ENCODE measurements around the gene LDLR. TPM values are rescaled to one million over a fixed set of nuclear protein-coding genes. Genes with fewer than 3 reads are reported as not detected.

The LDLR gene
- total RNA-seq, 2 donors from 2014 or later = 61.0 to 101 TPM

DNA sequence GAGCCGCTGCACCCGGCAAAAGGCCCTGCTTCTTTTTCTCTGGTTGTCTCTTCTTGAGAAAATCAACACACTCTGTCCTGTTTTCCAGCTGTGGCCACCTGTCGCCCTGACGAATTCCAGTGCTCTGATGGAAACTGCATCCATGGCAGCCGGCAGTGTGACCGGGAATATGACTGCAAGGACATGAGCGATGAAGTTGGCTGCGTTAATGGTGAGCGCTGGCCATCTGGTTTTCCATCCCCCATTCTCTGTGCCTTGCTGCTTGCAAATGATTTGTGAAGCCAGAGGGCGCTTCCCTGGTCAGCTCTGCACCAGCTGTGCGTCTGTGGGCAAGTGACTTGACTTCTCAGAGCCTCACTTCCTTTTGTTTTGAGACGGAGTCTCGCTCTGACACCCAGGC is 17.2 kb downstream of the LDLR start:
- 95 to 97% methylated on average over 13 of the region's 13 CpGs for WGBS, 2 experiments (ENCODE audit: insufficient coverage in 1 of 2, insufficient read length in 1 of 2)
- Histone ChIP-seq H3K27me3 (ENCODE audit: control insufficient read depth, insufficient read depth, low read length, poor library complexity, severe bottlenecking) (no peaks in the 10 kb centered on the region), H3K4me3 (ENCODE audit: low read length) (no peak overlapping the region), H3K9me3 (ENCODE audit: control insufficient read depth, low read length) (no peaks in the 10 kb centered on the region), H3K36me3 (ENCODE audit: control insufficient read depth, insufficient read depth, low read length) (peaks cover 87% of the 10 kb centered on the region), H3K9ac (ENCODE audit: extremely low read depth, low read length, poor library complexity, severe bottlenecking) (no peak overlapping the region), H3K4me1 (ENCODE audit: control insufficient read depth, insufficient read depth, low read length) (no peaks in the 10 kb centered on the region), H3K27ac (ENCODE audit: low read depth, low read length) (no peak overlapping the region)
- no peaks in the 10 kb centered on the region for H3K27me3 Mint-ChIP-seq (ENCODE audit: insufficient read depth)
- H3K36me3 Mint-ChIP-seq (ENCODE audit: low read depth) = peaks cover 78% of the 10 kb centered on the region
- DNase-seq = no peak
- no peaks in the 10 kb centered on the region for H3K4me1 Mint-ChIP-seq
- H3K9me3 Mint-ChIP-seq = no peaks in the 10 kb centered on the region
- TF ChIP-seq, protein P1, sequence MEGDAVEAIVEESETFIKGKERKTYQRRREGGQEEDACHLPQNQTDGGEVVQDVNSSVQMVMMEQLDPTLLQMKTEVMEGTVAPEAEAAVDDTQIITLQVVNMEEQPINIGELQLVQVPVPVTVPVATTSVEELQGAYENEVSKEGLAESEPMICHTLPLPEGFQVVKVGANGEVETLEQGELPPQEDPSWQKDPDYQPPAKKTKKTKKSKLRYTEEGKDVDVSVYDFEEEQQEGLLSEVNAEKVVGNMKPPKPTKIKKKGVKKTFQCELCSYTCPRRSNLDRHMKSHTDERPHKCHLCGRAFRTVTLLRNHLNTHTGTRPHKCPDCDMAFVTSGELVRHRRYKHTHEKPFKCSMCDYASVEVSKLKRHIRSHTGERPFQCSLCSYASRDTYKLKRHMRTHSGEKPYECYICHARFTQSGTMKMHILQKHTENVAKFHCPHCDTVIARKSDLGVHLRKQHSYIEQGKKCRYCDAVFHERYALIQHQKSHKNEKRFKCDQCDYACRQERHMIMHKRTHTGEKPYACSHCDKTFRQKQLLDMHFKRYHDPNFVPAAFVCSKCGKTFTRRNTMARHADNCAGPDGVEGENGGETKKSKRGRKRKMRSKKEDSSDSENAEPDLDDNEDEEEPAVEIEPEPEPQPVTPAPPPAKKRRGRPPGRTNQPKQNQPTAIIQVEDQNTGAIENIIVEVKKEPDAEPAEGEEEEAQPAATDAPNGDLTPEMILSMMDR (conservative IDR thresholded peaks at IDR 0.05) = no peak
- H3K27ac Mint-ChIP-seq = no peak overlapping the region
- no peak overlapping the region for H3K4me3 Mint-ChIP-seq

DNA sequence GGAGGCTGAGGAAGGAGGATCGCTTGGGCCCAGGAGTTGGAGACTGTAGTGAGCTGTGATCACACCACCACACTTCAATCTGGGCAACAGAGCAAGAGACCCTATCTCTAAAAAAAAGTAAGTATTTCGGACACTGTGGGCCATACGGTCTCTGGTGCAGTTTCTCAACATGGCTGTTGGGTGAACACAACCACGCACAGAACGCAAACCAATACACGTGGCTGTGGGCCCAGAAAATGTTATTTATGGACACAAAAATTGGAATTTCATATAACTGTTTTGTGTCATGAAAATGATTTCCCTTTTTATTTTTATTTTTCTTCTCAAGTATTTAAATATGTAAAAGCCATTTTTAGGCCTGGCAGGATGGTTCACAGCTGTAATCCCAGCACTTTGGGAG is 19.5 kb downstream of the LDLR start:
- no peaks in the 10 kb centered on the region for H3K4me1 Mint-ChIP-seq
- TF ChIP-seq, protein P1 (conservative IDR thresholded peaks at IDR 0.05) = no peak
- Histone ChIP-seq H3K4me3 (ENCODE audit: low read length) (no peak overlapping the region), H3K27me3 (ENCODE audit: control insufficient read depth, insufficient read depth, low read length, poor library complexity, severe bottlenecking) (no peaks in the 10 kb centered on the region), H3K9me3 (ENCODE audit: control insufficient read depth, low read length) (no peaks in the 10 kb centered on the region), H3K9ac (ENCODE audit: extremely low read depth, low read length, poor library complexity, severe bottlenecking) (no peak overlapping the region), H3K4me1 (ENCODE audit: control insufficient read depth, insufficient read depth, low read length) (no peaks in the 10 kb centered on the region), H3K36me3 (ENCODE audit: control insufficient read depth, insufficient read depth, low read length) (peaks cover 88% of the 10 kb centered on the region), H3K27ac (ENCODE audit: low read depth, low read length) (no peak overlapping the region)
- H3K27ac Mint-ChIP-seq = no peak overlapping the region
- peaks cover 77% of the 10 kb centered on the region for H3K36me3 Mint-ChIP-seq (ENCODE audit: low read depth)
- no peak for DNase-seq
- H3K9me3 Mint-ChIP-seq = no peaks in the 10 kb centered on the region
- H3K27me3 Mint-ChIP-seq (ENCODE audit: insufficient read depth) = no peaks in the 10 kb centered on the region
- whole genome bisulfite sequencing, 2 experiments (ENCODE audit: insufficient coverage in 1 of 2, insufficient read length in 1 of 2) = 92 to 98% methylated on average over 5 to 6 of the region's 6 CpGs
- no peak overlapping the region for H3K4me3 Mint-ChIP-seq

DNA sequence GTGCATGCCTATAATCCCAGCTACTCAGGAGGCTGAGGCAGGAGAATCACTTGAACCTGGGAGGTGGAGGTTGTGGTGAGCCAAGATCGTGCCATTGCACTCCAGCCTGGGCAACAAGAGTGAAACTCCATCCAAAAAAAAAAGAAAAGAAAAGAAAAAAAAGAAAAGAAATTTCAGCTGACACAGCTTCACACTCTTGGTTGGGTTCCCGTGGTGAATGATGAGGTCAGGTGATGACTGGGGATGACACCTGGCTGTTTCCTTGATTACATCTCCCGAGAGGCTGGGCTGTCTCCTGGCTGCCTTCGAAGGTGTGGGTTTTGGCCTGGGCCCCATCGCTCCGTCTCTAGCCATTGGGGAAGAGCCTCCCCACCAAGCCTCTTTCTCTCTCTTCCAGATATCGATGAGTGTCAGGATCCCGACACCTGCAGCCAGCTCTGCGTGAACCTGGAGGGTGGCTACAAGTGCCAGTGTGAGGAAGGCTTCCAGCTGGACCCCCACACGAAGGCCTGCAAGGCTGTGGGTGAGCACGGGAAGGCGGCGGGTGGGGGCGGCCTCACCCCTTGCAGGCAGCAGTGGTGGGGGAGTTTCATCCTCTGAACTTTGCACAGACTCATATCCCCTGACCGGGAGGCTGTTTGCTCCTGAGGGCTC is 22.0 kb downstream of the LDLR start:
- TF ChIP-seq, protein P1 (conservative IDR thresholded peaks at IDR 0.05) = no peak
- 94 to 96% methylated on average over 2 to 15 of the region's 15 CpGs for WGBS, 2 experiments (ENCODE audit: insufficient coverage in 1 of 2, insufficient read length in 1 of 2)
- Histone ChIP-seq H3K27me3 (ENCODE audit: control insufficient read depth, insufficient read depth, low read length, poor library complexity, severe bottlenecking) (no peaks in the 10 kb centered on the region), H3K36me3 (ENCODE audit: control insufficient read depth, insufficient read depth, low read length) (peaks cover 88% of the 10 kb centered on the region), H3K4me3 (ENCODE audit: low read length) (no peak overlapping the region), H3K9ac (ENCODE audit: extremely low read depth, low read length, poor library complexity, severe bottlenecking) (no peak overlapping the region), H3K27ac (ENCODE audit: low read depth, low read length) (no peak overlapping the region), H3K9me3 (ENCODE audit: control insufficient read depth, low read length) (no peaks in the 10 kb centered on the region), H3K4me1 (ENCODE audit: control insufficient read depth, insufficient read depth, low read length) (no peaks in the 10 kb centered on the region)
- H3K4me3 Mint-ChIP-seq = no peak overlapping the region
- peak overlapping the region; percentile 21 for H3K27ac Mint-ChIP-seq
- no peaks in the 10 kb centered on the region for H3K27me3 Mint-ChIP-seq (ENCODE audit: insufficient read depth)
- peaks cover 76% of the 10 kb centered on the region for H3K36me3 Mint-ChIP-seq (ENCODE audit: low read depth)
- no peaks in the 10 kb centered on the region for H3K4me1 Mint-ChIP-seq
- DNase-seq = no peak
- no peaks in the 10 kb centered on the region for H3K9me3 Mint-ChIP-seq

Measured in endodermal cell (in vitro differentiated cells).